NCI-H187 (cell line): Measurements from ENCODE around the gene SIAH3.

Experiments
- DNase-seq, 2 experiments: peaks; one replicate each; lab custom pipeline; 2025; lab: John Stamatoyannopoulos, UW

SIAH3 gene

DNA sequence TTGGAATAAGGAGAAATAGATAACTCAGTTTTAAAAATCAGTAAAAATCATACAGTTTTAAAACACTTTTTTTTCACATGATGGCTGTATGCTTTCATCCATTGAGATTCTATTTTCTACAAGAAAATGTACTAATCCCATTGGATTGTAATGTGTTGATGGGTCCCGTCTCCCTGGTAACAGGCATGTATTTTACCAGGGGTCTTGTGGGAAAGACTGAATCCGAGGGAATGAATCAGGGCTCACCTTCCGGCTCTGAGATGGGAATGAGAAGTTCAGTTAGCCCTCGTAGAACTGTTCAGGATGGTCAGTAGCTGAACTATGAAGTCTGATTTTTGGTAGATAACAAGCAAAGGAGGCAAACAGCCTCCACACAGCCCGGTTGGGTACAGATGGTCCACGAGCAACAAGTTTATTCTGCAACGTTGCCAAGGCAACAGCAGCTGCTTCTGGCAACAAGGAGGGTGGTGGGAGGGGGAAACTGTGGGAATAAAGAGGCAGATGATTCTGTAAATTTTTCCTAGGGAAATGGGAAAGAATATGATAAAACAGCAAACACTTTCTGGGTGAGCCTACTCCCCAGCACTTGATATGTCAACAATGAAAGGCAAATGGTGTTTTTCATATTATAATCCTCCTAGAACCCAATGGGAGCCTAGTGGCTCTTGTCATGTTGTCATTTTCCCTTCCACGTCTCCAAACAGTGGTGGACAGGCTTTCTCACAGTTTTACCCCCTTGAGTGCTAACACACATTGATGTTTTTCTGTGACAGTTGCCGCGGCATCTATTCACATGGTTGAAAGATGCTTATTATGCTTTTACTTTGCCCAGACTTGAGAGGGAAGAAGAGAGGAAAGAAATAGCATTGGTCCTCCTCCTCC, 12.4 kb upstream of the SIAH3 start:
- no peak for DNase-seq

DNA sequence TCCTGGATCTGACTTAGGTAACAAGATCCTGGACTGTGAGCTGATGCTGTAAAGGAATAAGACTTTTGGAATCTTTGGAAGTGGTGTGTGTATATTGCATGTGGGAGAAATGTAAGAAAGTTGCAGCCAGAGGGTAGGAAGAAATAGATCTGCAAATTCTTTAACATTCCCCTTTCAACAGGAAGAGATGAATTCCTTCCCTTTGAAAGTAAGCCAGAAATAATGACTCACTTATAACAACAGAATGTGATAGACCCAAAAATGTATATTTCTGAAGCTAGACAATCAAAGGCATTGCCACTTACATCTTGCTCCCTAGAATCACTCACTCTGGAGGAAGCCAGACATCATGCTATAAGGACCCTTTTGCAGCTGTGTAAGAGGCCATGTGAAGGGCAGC, 9.8 kb upstream of the SIAH3 start:
- DNase-seq = no peak

DNA sequence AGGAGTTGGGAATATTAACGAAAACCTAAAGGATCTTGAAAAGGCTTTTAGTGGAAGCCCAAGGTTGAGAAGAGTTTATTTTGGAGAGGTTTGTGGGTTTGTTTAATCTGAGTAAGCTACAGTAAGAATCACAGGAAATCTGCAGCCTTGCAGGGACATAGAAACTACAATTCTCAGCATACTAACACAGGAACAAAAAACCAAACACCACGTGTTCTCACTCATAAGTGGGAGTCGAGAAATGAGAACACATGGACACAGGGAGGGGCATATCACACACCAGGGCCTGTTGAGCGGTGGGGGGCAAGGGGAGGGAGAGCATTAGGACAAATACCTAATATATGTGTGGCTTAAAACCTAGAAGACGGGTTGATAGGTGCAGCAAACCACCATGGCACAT, 8.7 kb upstream of the SIAH3 start:
- DNase-seq = no peak

DNA sequence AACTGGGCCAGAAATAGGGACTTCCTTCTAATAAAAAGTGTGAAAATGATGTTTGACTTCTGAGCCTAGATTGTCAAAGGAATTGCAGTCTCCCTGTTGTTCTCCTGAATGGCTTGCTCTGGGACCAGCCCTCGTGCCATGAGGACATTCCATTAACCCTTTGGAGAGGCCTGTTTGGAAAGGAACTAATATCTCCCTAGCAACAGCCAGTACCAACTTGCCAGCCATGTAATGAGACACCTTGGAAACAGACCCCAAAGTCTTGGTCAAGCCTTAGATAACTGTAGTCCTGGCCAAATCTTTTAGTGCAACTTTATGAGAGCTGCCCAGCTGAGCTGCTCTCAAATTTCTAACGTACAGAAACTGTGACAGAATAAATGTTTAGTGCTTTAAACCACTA, 8.2 kb upstream of the SIAH3 start:
- no peak for DNase-seq

DNA sequence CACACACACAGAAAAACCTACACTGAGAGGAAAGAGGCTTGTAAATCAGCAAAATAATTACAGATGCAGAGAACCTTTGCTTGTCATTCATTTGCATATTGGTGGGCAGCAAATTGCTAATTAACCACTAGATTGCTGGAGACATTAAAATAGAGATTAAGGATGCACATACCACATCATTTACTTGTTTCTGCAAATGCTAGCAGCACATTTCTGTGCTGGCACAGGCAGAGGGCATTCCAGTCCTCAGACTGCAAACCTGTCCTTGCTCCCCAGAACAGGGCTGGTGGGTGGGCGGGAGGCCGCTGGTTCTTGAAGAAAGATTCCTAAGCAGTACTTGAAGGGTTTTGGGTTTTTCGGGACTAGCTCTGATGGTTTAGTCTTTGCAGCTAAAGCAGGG, 941 bp upstream of the SIAH3 start:
- no peak for DNase-seq

DNA sequence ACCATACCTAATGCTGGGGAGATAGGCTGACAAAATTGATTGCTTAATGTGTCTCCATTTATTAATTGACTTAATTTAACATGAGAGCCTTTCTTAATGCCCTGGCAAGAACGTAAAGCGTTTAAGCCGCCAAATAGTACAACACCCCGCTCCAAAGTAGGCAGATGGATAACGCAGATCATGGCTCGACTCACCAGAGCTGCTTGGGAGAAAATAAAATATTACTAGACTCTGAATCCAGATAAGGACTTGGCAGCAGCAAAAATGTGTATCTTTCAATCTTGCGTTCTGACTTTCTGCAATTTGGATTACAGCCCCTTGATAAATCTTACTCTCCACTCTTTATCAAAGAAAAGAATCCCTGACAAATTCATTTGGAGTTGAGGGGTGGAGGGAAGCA, 403 bp upstream of the SIAH3 start:
- DNase-seq = no peak

DNA sequence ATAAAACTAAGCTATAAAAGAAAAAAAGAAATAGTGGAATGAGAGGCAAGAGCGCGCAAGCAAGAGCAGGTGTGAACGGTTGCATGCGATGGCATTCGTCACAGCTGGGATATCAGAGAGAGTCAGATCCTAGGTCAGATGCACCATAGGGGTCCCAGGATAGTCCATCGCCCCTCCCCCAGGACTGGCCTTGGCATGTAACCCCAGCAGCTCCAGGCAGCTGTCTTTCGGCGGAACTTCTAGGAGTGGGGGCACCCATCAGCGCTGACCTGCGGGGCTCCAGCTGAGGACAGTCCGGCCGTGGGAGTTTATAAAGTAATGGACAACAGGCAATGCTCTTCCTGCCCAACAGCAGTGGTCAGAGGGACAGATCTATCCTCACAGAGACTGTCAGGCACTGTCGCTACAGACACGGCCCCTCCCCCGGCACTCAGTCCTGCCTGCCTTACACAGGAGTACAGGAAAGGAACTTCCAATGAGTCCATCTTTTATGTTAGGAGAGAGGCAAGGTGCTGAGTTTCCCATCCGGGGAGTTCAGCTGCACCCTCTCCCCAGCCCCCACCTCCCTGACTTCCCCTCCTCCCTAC, 1.4 kb downstream of the SIAH3 start:
- no peak for DNase-seq

DNA sequence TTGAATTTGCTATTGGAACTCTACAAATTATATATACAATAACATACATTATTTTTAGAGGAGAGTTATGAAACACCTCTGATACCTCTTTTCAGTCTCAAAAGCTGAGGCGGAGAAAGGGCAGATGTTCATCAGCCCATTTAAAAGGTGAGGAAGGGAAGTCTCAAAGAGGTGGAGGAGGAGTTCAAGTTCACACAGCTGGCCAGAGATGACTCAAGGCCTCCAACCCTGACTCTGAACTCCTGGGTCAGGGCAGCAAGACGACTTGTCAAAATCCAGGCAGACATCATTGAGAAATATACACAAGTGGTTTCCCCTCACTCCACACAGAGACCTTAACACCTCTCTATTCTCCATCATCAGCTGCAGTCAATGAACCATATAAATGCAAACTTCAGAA, 2.1 kb downstream of the SIAH3 start:
- DNase-seq = no peak

DNA sequence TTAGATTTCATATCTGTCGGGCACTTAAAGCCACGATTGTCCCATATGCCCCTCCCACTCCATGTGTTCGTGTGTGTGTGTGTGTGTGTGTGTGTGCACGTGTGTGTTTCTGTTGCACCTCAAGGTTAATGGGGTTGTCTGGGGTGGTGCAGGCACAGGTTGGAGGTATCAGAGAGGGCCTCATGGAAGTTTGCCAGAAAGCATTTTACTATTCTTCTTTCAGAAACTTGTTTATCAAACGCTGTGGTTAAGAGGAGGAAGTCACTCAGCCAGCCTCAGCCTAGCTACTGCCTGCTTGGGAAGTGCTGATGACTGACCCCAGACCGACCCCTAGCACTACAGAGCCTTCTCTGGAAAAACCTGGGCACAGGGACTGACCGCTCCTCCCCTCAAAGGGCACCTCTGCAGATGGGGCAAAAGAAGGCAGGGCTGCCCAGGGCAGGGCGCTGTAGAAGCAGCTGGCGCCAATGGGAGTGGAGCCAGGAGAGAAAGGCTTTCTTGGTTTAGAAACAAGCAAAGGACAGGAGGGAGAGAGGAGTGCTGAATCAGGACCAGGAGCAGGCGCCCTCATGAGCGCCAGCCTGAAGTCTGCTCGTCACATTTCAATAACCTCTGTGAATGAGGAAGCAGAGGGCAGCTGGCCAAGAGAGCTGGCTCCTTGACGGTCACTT, 3.9 kb downstream of the SIAH3 start:
- peak in 1 of 2 experiments; percentile 60 for DNase-seq

DNA sequence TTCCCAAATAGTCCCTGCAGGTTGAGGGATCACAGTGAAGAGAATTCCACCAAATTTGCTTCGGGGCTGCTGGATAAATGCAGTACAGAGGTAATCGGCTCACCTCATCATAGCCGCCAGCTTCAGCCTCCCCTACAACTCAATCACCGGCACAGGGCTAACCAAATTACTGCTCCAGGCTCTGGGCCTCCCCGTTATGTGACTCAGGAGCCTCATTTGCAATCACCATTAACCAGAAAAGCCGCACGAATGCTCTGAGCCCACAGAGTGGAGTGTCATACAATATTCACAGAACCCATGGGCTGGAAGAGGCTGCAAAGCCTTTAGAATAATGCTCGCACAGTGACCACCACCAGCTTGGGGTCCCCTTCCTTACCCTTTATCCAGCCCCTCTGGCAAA, 4.9 kb downstream of the SIAH3 start:
- DNase-seq = no peak

DNA sequence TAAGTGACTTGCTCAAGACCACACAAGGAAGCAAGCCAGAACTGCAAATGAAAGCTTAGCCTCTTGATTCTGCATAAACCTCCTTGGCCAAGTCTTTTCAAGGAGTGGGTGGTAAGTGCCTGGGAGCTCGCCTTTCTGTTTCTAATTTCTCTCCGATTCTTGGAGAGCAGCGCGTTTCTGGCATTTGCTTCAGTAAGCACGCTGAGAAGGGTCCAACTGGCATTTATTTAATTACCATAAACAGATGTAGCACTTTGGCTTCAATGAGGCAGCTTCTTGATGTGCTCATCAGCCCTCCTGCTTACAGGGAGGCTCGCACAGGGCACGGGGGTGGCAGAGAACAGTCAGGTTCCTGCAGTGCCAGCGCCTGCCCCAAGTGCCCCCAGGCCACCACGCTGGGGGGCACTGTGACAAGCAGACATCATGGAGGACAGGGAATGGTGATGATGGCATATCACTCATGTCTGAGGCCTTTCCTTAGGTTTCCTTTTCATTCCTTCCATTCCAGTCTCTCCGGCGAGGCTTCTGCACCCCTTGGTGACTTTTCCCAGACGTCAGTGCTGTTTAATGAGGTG, 13.3 kb downstream of the SIAH3 start:
- DNase-seq = no peak

DNA sequence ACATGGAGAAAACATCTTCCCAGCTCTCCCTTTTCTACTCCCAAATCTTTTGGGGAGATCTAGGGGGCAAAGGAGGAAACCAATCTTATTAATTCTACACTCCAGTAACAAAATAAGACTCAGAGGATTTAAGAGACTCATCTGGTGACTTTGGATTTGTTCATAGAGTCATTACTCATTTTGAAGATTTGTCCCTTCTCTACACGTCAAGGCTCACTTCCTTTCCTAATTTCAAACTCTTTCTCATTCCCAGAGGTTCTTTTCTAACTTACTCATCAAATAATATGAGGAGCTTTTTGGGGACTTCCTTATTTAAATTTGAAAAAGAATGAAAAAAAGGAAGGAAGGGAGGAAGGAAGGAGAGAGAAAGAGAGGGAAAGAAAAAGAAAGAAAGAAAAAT, 14.4 kb downstream of the SIAH3 start:
- DNase-seq = no peak

DNA sequence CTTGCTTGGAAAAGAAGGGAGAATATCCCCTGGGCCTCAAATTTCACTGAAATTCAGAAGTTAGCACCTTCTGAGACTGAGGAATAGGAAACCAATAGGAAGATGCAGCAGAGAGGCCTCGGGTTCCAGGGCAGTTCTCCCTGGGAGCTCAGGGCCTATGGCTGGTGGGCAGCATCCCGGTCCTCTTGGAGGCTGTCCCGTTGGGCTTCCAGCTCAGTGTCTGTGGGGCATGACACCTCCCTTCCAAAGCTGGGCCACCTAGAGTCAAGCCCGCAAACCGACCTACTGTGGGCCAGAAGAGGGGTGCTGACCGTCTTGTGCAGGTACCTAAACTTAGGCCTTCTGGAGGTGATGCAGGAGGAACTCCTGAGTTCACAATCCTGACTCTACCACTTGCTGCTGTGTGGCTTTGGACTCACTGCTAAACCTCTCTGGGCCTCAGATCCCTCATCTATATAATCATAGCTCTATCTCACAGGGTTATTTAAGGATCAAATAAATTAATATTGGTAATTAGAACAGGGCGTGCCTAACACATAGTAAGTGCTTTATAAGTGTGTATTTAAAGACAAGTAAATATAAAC, 17.1 kb downstream of the SIAH3 start:
- DNase-seq = no peak

DNA sequence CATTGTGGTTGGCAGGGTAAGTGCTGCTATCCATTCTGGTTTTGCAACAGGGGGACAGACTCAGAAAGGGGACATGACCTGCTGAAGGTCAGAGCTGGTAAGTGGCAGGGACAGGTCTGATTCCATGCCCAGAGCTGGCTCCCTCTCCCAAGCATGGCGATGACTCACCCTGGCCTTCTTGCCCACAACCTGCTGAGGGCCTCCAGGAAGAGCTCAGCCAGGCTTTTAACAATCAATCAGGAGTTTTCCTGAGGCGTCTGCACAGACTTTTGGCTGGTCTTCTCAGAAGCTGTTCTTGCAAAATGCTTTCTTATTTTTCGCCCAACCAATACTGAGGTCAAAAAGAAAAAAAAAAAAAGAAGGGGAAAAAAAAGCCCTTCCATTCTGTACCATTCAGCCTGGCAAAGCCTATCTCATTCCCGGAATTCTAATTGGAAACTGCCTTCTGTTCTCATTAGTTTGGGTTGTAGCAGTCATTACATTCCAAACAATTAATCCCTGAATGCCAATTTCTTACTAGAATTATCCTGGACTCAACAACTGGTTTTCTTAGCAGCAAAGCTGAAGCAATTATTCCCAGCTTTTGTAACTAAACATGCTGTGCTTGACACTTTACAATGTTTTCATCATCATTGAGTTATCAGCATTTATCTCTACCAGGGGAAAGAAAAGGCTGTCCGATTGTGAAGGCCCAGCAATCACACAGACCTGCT, 17.7 kb downstream of the SIAH3 start:
- no peak for DNase-seq

DNA sequence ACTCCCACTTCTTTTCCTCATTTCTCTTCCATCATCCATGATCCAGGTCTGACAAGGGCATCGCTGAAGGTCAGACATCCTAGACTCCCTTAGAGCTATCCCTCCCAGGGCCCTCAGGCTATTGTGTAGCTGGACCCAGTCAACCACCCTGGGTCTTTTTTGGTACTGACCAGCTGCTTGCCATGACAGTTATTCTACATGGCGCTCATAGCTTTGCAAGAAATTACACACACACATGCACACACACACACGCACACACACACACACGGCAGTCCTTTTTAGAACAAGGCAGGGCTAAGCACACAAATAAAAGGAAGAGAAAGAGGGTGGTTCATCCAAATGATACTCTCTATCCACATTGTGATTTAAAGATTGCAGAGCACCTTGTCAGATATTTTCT, 18.3 kb downstream of the SIAH3 start:
- DNase-seq = no peak

DNA sequence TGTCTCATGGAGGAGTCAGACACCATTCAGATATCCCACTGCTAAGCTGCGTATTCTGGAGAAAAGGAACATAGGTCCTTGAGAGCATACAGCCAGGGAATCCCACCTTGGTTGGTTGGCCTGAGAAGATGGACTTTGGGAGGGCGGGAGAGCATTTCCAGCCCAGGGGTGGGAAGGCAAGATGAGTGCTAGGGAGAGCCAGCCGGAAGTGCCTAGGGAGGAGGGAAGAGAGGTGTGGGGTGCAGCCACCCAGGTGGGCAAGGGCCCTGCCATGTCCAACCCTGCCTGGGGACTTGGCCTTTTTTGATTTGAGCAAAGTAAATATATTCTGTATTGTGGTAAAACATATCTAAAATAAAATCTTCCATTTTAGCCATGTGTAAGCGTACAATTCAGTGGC, 19.7 kb downstream of the SIAH3 start:
- no peak for DNase-seq

DNA sequence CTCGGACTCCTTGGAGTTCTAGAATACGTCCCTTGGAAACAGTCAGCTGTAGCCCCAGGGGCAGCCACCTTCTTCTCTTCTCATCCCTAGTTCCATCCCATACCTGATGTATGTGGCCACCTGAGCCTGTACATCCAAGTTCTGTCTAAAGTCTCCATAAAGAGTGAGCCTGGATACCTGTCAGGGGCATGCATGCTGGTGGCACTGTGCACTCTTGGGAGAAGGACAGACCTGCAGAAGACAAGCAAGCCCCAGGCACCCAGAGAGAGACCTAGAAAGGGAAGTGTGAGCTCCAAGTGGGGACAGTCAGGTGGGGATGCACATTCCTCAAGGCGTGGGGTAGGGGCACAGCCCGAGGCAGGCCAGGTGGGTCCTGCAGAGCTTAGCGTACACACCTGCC, 21.4 kb downstream of the SIAH3 start:
- DNase-seq = no peak

DNA sequence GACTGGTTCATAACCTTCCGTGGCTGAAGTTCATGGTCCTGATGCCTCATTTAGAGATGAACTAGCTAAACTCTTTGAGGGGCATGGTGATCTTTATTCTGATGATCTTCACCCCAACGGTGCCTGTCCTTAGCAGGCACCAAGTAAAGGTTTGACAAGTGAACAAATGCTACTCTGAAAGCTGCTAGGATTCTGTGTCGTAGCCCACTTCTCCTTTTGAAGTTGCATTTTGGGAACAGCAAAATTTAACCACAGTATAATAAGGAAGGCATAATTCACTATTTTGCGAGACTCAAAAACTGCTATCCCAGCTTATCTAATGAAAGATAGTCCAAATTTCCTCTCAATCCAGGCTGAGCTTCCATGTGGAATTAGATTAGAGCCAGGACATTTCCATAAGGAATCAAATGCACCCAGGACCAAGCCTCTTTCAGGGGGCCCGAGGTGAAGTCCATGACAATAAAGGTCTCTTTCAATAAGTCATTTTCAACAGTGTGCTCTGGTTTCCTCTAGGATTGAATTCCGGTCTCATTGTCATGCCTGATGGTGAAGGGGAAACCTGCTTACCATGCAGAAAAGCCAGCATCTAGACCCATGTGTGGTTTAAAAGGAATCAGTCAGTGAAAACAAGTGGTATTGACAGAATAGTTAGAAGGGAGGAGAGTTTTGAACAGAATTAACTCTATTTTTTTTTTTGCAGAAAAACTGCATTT, 23.1 kb downstream of the SIAH3 start:
- no peak for DNase-seq

DNA sequence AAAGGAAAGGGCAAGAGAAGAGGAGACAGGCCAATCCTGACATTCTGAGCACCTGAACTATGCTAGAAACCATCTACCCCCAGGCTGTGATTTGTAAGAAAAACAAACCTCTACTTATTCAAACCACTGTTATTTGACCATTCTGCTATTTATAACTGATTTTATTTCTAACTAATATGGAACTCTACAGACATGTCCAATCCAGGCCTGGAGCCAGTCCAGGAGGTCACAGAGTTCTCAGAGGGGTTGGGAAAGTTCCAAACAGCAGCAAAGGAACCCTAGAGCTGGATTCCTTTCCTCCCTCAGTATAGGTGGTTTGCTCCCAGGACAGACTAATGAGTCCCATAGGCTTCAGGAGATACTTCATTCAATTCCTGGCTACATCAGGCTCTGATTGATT, 24.2 kb downstream of the SIAH3 start:
- DNase-seq = no peak

DNA sequence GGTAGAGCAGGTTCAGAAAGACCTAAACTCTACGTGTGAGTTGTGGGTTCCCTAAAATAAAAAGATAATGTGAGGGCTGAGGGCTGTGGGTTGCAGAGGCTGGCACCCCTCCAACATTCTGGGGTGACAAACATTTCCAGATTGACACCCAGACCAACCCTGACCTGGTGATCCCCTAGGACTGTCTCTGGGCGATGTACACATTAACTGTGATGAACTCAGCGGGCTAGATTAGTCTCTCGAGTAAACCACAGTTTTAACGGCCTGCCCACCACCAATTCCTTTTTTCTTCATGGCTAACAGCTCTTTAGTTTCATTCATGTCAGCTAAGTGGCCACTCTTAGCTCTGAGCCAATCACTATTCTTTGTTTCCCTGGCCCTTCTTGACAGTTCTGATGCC, 24.8 kb downstream of the SIAH3 start:
- DNase-seq = peak; percentile 49 to 52

DNA sequence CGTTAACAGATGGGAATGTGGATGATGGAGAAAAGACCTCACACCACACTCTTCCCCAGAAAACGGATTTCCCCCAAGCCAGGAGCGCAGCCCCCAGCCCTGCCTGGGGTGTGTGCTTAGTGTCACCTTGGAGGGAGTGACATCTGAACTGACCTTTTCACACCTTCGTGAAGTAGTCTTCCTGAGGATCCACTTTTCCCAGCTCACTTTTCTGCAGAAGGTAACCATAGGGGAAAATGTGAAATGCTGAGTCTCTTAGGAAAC, 26.2 kb downstream of the SIAH3 start:
- no peak for DNase-seq

DNA sequence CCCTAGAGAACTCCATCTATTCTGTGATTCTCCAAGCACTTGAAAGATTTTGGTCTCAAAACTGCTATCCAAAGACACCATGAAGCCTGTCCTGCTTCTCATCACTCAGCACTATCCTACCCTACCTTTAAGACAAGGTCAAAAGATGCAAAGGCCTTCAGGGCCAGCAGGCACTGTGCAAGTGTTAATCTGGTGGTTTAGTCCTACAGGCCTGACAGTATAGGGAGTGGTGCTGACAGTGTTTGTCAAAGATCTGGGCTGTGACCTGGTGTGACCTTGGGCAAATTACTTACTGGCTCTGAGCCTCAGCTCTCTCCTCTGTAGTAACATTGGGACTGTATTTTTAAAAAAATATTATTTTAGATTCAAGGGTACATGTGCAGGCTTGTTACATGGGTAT, 28.0 kb downstream of the SIAH3 start:
- no peak for DNase-seq
